Astrocyte of the hippocampus (primary cell): ENCODE measurements around the gene OTUD5.
A peak's percentile ranks its signal among the peaks of the same experiment; 100 is the strongest.

Source experiments
- DNase-seq: peaks from one replicate; pipeline ENCODE4 v3.0.0; 2011; ENCODE audit warnings: low read depth, low spot score

The OTUD5 gene

GRCh38 chrX:48972220-48973164 is 15.1 kb upstream of the OTUD5 start:
- peak; percentile 59 for DNase-seq

- DNase-seq = peak; percentile 76
Measured at GRCh38 chrX:48971249-48972219, 14.1 kb upstream of the OTUD5 start, which contains the start of gene KCND1. Gene KCND1 (minus strand): TSS chrX:48971844. CDS start chrX:48970271, 1,573 bp downstream.

GRCh38 chrX:48969471-48969870 is 12.1 kb upstream of the OTUD5 start:
- no peak for DNase-seq

GRCh38 chrX:48968377-48968776 is 11.0 kb upstream of the OTUD5 start:
- DNase-seq = no peak

- peak; percentile 69 for DNase-seq
Measured at GRCh38 chrX:48966796-48967579, 9.6 kb upstream of the OTUD5 start.

- DNase-seq = no peak
Measured at GRCh38 chrX:48965959-48966358, 8.6 kb upstream of the OTUD5 start.

- no peak for DNase-seq
Measured at GRCh38 chrX:48961585-48962091, 4.2 kb upstream of the OTUD5 start.

- no peak for DNase-seq
Measured at GRCh38 chrX:48960291-48960690, 2.9 kb upstream of the OTUD5 start.

- peak; percentile 65 for DNase-seq
Measured at GRCh38 chrX:48958635-48959094, 1.3 kb upstream of the OTUD5 start.

- DNase-seq = peak; percentile 98
Measured at GRCh38 chrX:48957827-48958634, 624 bp upstream of the OTUD5 start.

- DNase-seq = peak; percentile 29
Measured at GRCh38 chrX:48956728-48957414, 536 bp downstream of the OTUD5 start.

- no peak for DNase-seq
Measured at GRCh38 chrX:48948589-48948988, 8.8 kb downstream of the OTUD5 start.

- DNase-seq = peak; percentile 60
Measured at GRCh38 chrX:48945517-48946348, 11.7 kb downstream of the OTUD5 start.

GRCh38 chrX:48942895-48943294 is 14.5 kb downstream of the OTUD5 start:
- DNase-seq = no peak

- DNase-seq = no peak
Measured at GRCh38 chrX:48940404-48940955, 16.9 kb downstream of the OTUD5 start.

- DNase-seq = no peak
Measured at GRCh38 chrX:48939524-48940228, 17.7 kb downstream of the OTUD5 start.

- no peak for DNase-seq
Measured at GRCh38 chrX:48938721-48939425, 18.5 kb downstream of the OTUD5 start.
